Fibroblast of lung (primary cell): ENCODE results near the gene PLK2. TPM values are rescaled to one million over a fixed set of nuclear protein-coding genes. Genes with fewer than 3 reads are reported as not detected.

Experiments used
- DNase-seq, 2 donors: peaks; one replicate each; pipeline versions ENCODE4 v3.0.0 to v3.0.0-alpha.2; 2010; ENCODE audit warnings: low read depth in 2 of 2
- H2AFZ ChIP-seq: 2 replicates; pipeline ENCODE4 v1.5.1; 2012; ENCODE audit warnings: low read length, control low read depth, inconsistent platforms
- H3K27ac ChIP-seq: 2 replicates; pipeline ENCODE4 v1.5.1; 2011; ENCODE audit warnings: low read length, control low read depth; ENCODE audit not compliant: insufficient read depth
- H3K27me3 ChIP-seq: 2 replicates; pipeline ENCODE4 v1.5.1; 2011; ENCODE audit warnings: mild to moderate bottlenecking, low read length; ENCODE audit not compliant: control insufficient read depth, insufficient read depth
- H3K36me3 ChIP-seq: 2 replicates; pipeline ENCODE4 v1.5.1; 2011; ENCODE audit warnings: low read length; ENCODE audit not compliant: control insufficient read depth, insufficient read depth
- H3K4me1 ChIP-seq: 2 replicates; pipeline ENCODE4 v1.5.1; 2011; ENCODE audit warnings: low read length; ENCODE audit not compliant: control insufficient read depth, insufficient read depth; ENCODE audit errors: extremely low read depth
- H3K4me2 ChIP-seq: 2 replicates; pipeline ENCODE4 v1.5.1; 2011; ENCODE audit warnings: low read length, control low read depth; ENCODE audit not compliant: insufficient read depth; ENCODE audit errors: extremely low read depth
- H3K4me3 ChIP-seq, 4 experiments: fragments of 200-600 bp in 1 of 4; sonication (generic) in 1 of 4; replicated peaks in 1 of 4; 2 replicates each; pipeline ENCODE4 v1.5.1; 2011 to 2016; ENCODE audit warnings: low read length in 4 of 4, low read depth in 3 of 4, mild to moderate bottlenecking in 3 of 4, control low read depth in 2 of 4, inconsistent platforms in 1 of 4, mixed read lengths in 1 of 4; ENCODE audit not compliant: insufficient read depth in 1 of 4; ENCODE audit errors: control extremely low read depth in 1 of 4
- H3K79me2 ChIP-seq: 2 replicates; pipeline ENCODE4 v1.5.1; 2012; ENCODE audit warnings: mild to moderate bottlenecking, low read length, inconsistent platforms; ENCODE audit not compliant: control insufficient read depth, insufficient read depth
- H3K9ac ChIP-seq: 2 replicates; pipeline ENCODE4 v1.5.1; 2011; ENCODE audit warnings: mild to moderate bottlenecking, low read length, control low read depth; ENCODE audit not compliant: insufficient read depth
- H3K9me3 ChIP-seq: 2 replicates; pipeline ENCODE4 v1.5.1; 2012; ENCODE audit warnings: low read depth, low read length; ENCODE audit not compliant: control insufficient read depth, insufficient read depth
- H4K20me1 ChIP-seq: 2 replicates; pipeline ENCODE4 v1.5.1; 2011; ENCODE audit warnings: low read length; ENCODE audit not compliant: control insufficient read depth, insufficient read depth; ENCODE audit errors: extremely low read depth
- CTCF ChIP-seq, 2 donors: IDR thresholded peaks in 1 of 2; conservative IDR thresholded peaks in 1 of 2; 1 replicate in 1 of 2; 2 replicates in 1 of 2; pipeline ENCODE4 v1.5.1; 2011 to 2012; ENCODE audit warnings: low read length in 2 of 2, control low read depth in 1 of 2, inconsistent platforms in 1 of 2, low read depth in 1 of 2, mild to moderate bottlenecking in 1 of 2
- EZH2 ChIP-seq: IDR thresholded peaks from 2 replicates; pipeline ENCODE4 v1.5.1; 2012; ENCODE audit warnings: low read length, control low read depth, mild to moderate bottlenecking; ENCODE audit errors: missing control alignments
- polyA plus RNA-seq, 2 donors: library from polyadenylated mRNA; depleted of rRNA in 1 of 2; stranded (reverse) in 1 of 2; unstranded in 1 of 2; fragments of >200 nt; gene quantifications; 2 replicates each; pipeline ENCODE4 v1.2.1, GENCODE V29; 2011 to 2012; ENCODE audit warnings: missing spikeins in 1 of 2
- total RNA-seq: library from RNA; depleted of rRNA; stranded (reverse); fragments of >200 nt; gene quantifications from 2 replicates; pipeline ENCODE4 v1.2.1, GENCODE V29; 2014

PLK2 gene
- total and polyA plus RNA-seq, 2 donors (not counting 1 experiment from before 2014, with no cell fraction given): 26.8 to 983 TPM

GRCh38 chr5:58458141-58458742, 1.6 kb downstream of the PLK2 start:
- TF ChIP-seq CTCF (conservative IDR thresholded peaks at IDR 0.05 in 1 of 2, IDR thresholded peaks at IDR 0.05 in 1 of 2; ENCODE audit: low read depth in 1 of 2, low read length in 2 of 2) (no peak), EZH2 (no peak)
- Histone ChIP-seq H3K27me3 (no peaks in the 10 kb centered on the region), H3K4me1 (peaks cover 3% of the 10 kb centered on the region), H3K4me3 (peak overlapping the region; percentile 56 to 89 (median 84)), H3K9ac (no peak overlapping the region), H3K27ac (peak overlapping the region; percentile 36), H4K20me1 (no peaks in the 10 kb centered on the region), H3K36me3 (peaks cover 13% of the 10 kb centered on the region), H2AFZ (no peak overlapping the region), H3K4me2 (peak overlapping the region; percentile 91), H3K79me2 (peaks cover 31% of the 10 kb centered on the region), H3K9me3 (no peaks in the 10 kb centered on the region)
- no peak for DNase-seq

GRCh38 chr5:58457050-58457449, 2.8 kb downstream of the PLK2 start:
- Histone ChIP-seq H3K9me3 (no peaks in the 10 kb centered on the region), H3K79me2 (peaks cover 31% of the 10 kb centered on the region), H3K27me3 (no peaks in the 10 kb centered on the region), H3K4me3 (peak overlapping the region; percentile 56 to 89 (median 84)), H3K27ac (no peak overlapping the region), H4K20me1 (no peaks in the 10 kb centered on the region), H3K9ac (no peak overlapping the region), H2AFZ (no peak overlapping the region), H3K36me3 (peaks cover 13% of the 10 kb centered on the region), H3K4me1 (peaks cover 1% of the 10 kb centered on the region), H3K4me2 (peak overlapping the region; percentile 91)
- TF ChIP-seq CTCF (conservative IDR thresholded peaks at IDR 0.05 in 1 of 2, IDR thresholded peaks at IDR 0.05 in 1 of 2; ENCODE audit: low read depth in 1 of 2, low read length in 2 of 2) (no peak), EZH2 (no peak)
- no peak for DNase-seq

GRCh38 chr5:58456486-58456885, 3.4 kb downstream of the PLK2 start:
- H3K27ac ChIP-seq: no peak overlapping the region
- peaks cover 31% of the 10 kb centered on the region for H3K79me2 ChIP-seq
- no peaks in the 10 kb centered on the region for H4K20me1 ChIP-seq

More at GRCh38 chr5:58456486-58456885, 3.4 kb downstream of the PLK2 start:
- DNase-seq: no peak
- peak overlapping the region in 3 of 4 experiments; percentile 2 to 89 (median 79) for H3K4me3 ChIP-seq
- no peaks in the 10 kb centered on the region for H3K4me1 ChIP-seq
- H3K9ac ChIP-seq: no peak overlapping the region
- no peak overlapping the region for H2AFZ ChIP-seq
- H3K4me2 ChIP-seq: peak overlapping the region; percentile 9
- no peaks in the 10 kb centered on the region for H3K9me3 ChIP-seq
- no peaks in the 10 kb centered on the region for H3K27me3 ChIP-seq
- no peak for TF ChIP-seq CTCF (conservative IDR thresholded peaks at IDR 0.05 in 1 of 2, IDR thresholded peaks at IDR 0.05 in 1 of 2; ENCODE audit: low read depth in 1 of 2, low read length in 2 of 2)
- no peak for TF ChIP-seq EZH2
- H3K36me3 ChIP-seq: peaks cover 13% of the 10 kb centered on the region
